Adrenal gland (tissue), 12 donors: ENCODE measurements around the gene TDRD9. TPM values are rescaled to one million over a fixed set of nuclear protein-coding genes. Genes with fewer than 3 reads are reported as not detected.
A peak's percentile ranks its signal among the peaks of the same experiment; 100 is the strongest.

Source experiments
- DNase-seq, 7 donors: peaks; one replicate each; pipeline ENCODE4 v3.0.0-alpha.2; 2019 to 2020
- H3K27ac ChIP-seq, 5 donors: fragments of 200-600 bp; sonication (generic) in 4 of 5; 1 replicate in 3 of 5; 2 replicates in 2 of 5; pipeline versions ENCODE4 v1.5.1 to v1.8.0; 2016 to 2020; ENCODE audit warnings: mild to moderate bottlenecking in 1 of 5
- H3K27me3 ChIP-seq: fragments of 200-600 bp; 2 replicates; pipeline ENCODE4 v1.8.0; 2021
- H3K36me3 ChIP-seq, 2 donors: fragments of 200-600 bp; replicated peaks in 1 of 2; 1 replicate in 1 of 2; 2 replicates in 1 of 2; pipeline versions ENCODE4 v1.5.1 to v1.8.0; 2018 to 2022
- H3K4me1 ChIP-seq, 2 donors: fragments of 200-600 bp; replicated peaks in 1 of 2; 1 replicate in 1 of 2; 2 replicates in 1 of 2; pipeline versions ENCODE4 v1.5.1 to v1.8.0; 2018 to 2021
- H3K4me3 ChIP-seq, 4 donors: fragments of 200-600 bp; sonication (generic) in 3 of 4; one replicate each; pipeline ENCODE4 v1.5.1; 2016 to 2018
- H3K9me3 ChIP-seq, 3 donors: fragments of 200-600 bp; sonication (generic) in 1 of 3; replicated peaks in 1 of 3; 1 replicate in 2 of 3; 2 replicates in 1 of 3; pipeline versions ENCODE4 v1.5.1 to v1.8.0; 2016 to 2021
- POLR2A ChIP-seq, 2 donors: fragments of 450-650 bp; IDR thresholded peaks; one replicate each; pipeline ENCODE4 v1.6.1; 2017; ENCODE audit warnings: antibody characterized with exemption in 2 of 2, mild to moderate bottlenecking in 2 of 2, moderate library complexity in 1 of 2
- WGBS, 4 donors: extraction: QIAGEN DNeasy Blood & Tissue Kit in 2 of 4; methylation state at CpG; one replicate each; pipeline versions ENCODE4 v1.1.5 to v1.1.7; 2013 to 2017; 5-methylcytosine and 5-hydroxymethylcytosine counted together
- intact Hi-C, 2 donors: fragments of 100-400 bp; cut with DNase I; formaldehyde crosslinking; loops; one replicate each; pipeline versions ENCODE4 v1.14.1 to v1.15.0; 2022 to 2023
- polyA plus RNA-seq, 3 donors: library from polyadenylated mRNA; stranded (reverse); fragments of 200-250 nt in 2 of 3; fragments of 350-450 nt in 1 of 3; fragmentation: Illumina TruSeq in 1 of 3; extraction: RNeasy Lipid Tissue Mini Kit (QIAGEN cat#74804) in 1 of 3; gene quantifications; one replicate each; pipeline ENCODE4 v1.2.3, GENCODE V29; 2013 to 2014
- total RNA-seq, 9 donors: library from RNA; depleted of rRNA in 4 of 9; stranded (reverse); fragments of >200 nt in 4 of 9; fragments of 120-200 nt in 1 of 9; fragmentation: NEBNext Ultra II Directional in 1 of 9; extraction: Animal tissue kit (Norgen Biotek cat#: 25700) in 1 of 9; gene quantifications; one replicate each; pipeline versions ENCODE4 v1.1.0 to v1.2.4, GENCODE V29; 2013 to 2023
- TF ChIP-seq, protein P1 (sequence below), 6 experiments: fragments of 450-650 bp in 4 of 6; fragments of 200-600 bp in 2 of 6; sonication (generic) in 1 of 6; IDR thresholded peaks; 1 replicate in 5 of 6; 2 replicates in 1 of 6; pipeline versions ENCODE4 v1.5.1 to v1.8.0; 2016 to 2021; ENCODE audit warnings: antibody characterized with exemption in 6 of 6, mild to moderate bottlenecking in 2 of 6, moderate library complexity in 1 of 6
- donor health status: healthy with polysubstance abuse.
- donor health status: Bipolar disorder and iron deficiency.
- donor health status: DM: yes; HTN: yes; CAD: no.
- donor health status: DM: no; HTN: no; CAD: no.
- donor health status: DM: no; HTN: no; CAD: no.
- donor health status: DM: yes; HTN: yes; CAD: no.

The TDRD9 gene
- total and polyA plus RNA-seq, 12 donors, result 0.06 to 7.8 (median 3.0) TPM

DNA sequence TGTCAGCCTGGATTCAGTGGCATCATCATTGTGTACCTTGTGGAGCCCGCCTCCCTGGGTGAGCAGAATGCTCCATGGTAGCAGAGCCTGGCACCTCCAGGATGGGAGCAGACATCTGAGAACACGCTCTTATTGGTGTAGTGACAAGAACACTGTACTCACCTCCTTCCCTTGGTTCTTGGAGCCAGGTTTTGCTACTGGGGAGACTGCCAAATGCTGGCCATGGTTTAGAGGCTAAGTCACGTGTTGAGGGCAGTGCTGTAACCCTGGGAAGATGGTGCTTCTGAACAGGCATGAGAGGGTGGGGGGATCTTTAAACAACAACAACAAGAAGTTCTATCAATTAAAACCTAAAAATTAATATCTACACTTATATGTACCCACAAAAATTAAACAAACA, 109.6 kb downstream of the TDRD9 start:
- intact Hi-C loops, result no loop called here
- no peaks in the 10 kb centered on the region for H3K9me3 ChIP-seq
- no peaks in the 10 kb centered on the region for H3K27me3 ChIP-seq
- H3K4me3 ChIP-seq, result no peak overlapping the region
- TF ChIP-seq, protein P1, sequence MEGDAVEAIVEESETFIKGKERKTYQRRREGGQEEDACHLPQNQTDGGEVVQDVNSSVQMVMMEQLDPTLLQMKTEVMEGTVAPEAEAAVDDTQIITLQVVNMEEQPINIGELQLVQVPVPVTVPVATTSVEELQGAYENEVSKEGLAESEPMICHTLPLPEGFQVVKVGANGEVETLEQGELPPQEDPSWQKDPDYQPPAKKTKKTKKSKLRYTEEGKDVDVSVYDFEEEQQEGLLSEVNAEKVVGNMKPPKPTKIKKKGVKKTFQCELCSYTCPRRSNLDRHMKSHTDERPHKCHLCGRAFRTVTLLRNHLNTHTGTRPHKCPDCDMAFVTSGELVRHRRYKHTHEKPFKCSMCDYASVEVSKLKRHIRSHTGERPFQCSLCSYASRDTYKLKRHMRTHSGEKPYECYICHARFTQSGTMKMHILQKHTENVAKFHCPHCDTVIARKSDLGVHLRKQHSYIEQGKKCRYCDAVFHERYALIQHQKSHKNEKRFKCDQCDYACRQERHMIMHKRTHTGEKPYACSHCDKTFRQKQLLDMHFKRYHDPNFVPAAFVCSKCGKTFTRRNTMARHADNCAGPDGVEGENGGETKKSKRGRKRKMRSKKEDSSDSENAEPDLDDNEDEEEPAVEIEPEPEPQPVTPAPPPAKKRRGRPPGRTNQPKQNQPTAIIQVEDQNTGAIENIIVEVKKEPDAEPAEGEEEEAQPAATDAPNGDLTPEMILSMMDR (IDR thresholded peaks at IDR 0.05), result no peak
- no peak for TF ChIP-seq POLR2A (IDR thresholded peaks at IDR 0.05)
- H3K36me3 ChIP-seq, result no peaks in the 10 kb centered on the region
- no peak overlapping the region for H3K27ac ChIP-seq
- WGBS, 4 donors, result 34 to 67% (median 53%) methylated on average over 2 to 3 of the region's 3 CpGs
- H3K4me1 ChIP-seq, result peaks cover 0 to 7% of the 10 kb centered on the region in 2 donors
- peak in 6 of 7 donors; percentile 47 to 58 (median 50) for DNase-seq

DNA sequence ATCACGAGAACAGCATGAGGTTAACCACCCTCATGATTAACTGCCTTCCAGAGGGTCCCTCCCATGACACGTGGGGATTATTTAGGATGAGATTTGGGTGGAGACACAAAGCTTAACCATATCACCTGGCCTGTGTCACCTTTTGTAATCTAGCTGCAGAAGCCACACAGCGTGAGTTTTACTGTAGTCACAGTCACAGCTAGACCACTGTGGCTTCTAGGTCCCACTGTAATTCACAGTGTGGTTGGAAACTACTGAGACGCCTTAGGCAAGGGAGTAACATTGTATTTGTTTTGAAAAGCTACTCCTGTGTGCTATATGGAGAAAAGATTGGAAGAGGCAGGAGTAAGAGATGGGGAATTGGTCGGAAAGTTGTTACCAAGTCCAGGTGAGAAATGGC, 111.0 kb downstream of the TDRD9 start:
- H3K9me3 ChIP-seq, result no peaks in the 10 kb centered on the region
- DNase-seq, result no peak
- intact Hi-C loops, result no loop called here
- no peak overlapping the region for H3K27ac ChIP-seq
- no peaks in the 10 kb centered on the region for H3K36me3 ChIP-seq
- H3K4me1 ChIP-seq, result peaks cover 0 to 7% of the 10 kb centered on the region in 2 donors
- TF ChIP-seq, protein P1 (IDR thresholded peaks at IDR 0.05), result no peak
- TF ChIP-seq POLR2A (IDR thresholded peaks at IDR 0.05), result no peak
- WGBS, 4 donors, result 81 to 86% (median 83%) methylated on average over 5 of the region's 5 CpGs
- no peak overlapping the region for H3K4me3 ChIP-seq
- H3K27me3 ChIP-seq, result no peaks in the 10 kb centered on the region

DNA sequence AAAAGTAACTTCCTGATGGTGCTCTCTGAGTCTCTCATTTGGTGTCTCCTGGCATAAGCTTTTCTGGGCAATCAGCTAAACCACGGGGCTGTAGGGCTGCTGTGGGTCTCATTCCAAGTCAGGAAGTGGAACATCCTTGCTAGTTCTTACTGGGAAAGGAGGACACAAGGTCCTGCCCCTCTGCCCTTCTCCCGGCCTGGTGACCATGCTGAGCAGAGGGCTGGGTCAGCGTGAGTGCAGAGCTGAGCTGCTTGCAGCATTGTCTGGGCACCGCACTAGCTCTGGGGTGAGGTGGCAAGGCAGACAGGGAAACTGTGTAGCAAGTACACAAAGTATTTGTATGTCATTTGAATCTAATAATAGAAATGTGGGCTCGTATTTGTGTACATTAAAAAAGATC, 112.3 kb downstream of the TDRD9 start:
- TF ChIP-seq, protein P1 (IDR thresholded peaks at IDR 0.05), result no peak
- no peak for TF ChIP-seq POLR2A (IDR thresholded peaks at IDR 0.05)
- H3K9me3 ChIP-seq, result no peaks in the 10 kb centered on the region
- H3K36me3 ChIP-seq, result no peaks in the 10 kb centered on the region
- DNase-seq, result peak in 1 of 7 donors; percentile 65
- 34 to 57% (median 49%) methylated on average over 4 to 5 of the region's 5 CpGs for WGBS, 4 donors
- no peak overlapping the region for H3K27ac ChIP-seq
- intact Hi-C loops, result no loop called here
- no peak overlapping the region for H3K4me3 ChIP-seq
- H3K27me3 ChIP-seq, result no peaks in the 10 kb centered on the region
- peaks cover 0 to 7% of the 10 kb centered on the region in 2 donors for H3K4me1 ChIP-seq

DNA sequence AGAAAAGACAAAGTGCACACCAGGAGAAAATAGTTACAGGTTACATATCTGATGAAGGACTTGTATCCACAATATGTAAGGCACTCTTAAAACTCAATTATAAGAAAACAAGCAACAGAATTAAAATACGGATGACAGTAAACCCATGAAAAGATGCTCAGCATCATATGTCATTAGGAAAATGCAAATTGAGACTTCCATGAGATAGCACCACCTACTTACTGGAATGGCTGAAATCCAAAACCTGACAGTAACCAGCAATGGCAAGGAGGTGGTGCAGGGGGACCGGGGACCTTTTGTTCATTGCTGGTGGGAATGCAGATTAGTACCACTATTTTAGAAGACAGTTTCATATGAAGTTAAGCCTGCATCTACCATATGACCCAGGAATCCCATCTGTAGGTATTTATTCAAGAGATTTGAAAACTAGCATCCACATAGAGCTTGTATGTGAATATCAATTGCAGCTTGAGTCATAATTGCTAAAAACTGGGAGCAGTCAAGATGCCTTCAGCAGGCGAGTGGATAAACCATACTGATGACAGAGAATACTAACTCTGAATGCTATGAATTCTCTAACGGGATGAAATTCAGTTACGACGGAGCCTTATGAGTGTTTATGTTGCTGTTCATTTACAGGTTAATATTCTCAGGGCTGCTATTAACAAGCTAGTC, 113.3 kb downstream of the TDRD9 start:
- TF ChIP-seq, protein P1 (IDR thresholded peaks at IDR 0.05), result no peak
- no peak for TF ChIP-seq POLR2A (IDR thresholded peaks at IDR 0.05)
- no peaks in the 10 kb centered on the region for H3K9me3 ChIP-seq
- DNase-seq, result no peak

More for the DNA sequence above, 113.3 kb downstream of the TDRD9 start:
- H3K4me1 ChIP-seq, result peaks cover 0 to 7% of the 10 kb centered on the region in 2 donors
- WGBS, 4 donors, result 83 to 92% (median 90%) methylated on average over 6 of the region's 6 CpGs
- no peak overlapping the region for H3K4me3 ChIP-seq
- no peaks in the 10 kb centered on the region for H3K27me3 ChIP-seq
- H3K27ac ChIP-seq, result no peak overlapping the region
- intact Hi-C loops, result no loop called here
- H3K36me3 ChIP-seq, result no peaks in the 10 kb centered on the region
